ENCODE data around the gene HEATR5A.

- TF ChIP-seq CTCF (IDR thresholded peaks at IDR 0.05; ENCODE audit: low read depth, low read length) (no peak), POLR2A (IDR thresholded peaks at IDR 0.05; ENCODE audit: extremely low read depth, insufficient read length) (no peak), MYC (IDR thresholded peaks at IDR 0.05; ENCODE audit: low read depth, low read length) (no peak)
Observed at GRCh38 chr14:31419179-31419966, 977 bp downstream of the HEATR5A start.

Data from NB4 (cell line).